SH-SY5Y (cell line): Measurements from ENCODE around the gene PRSS21.

Experiments
- GATA2 ChIP-seq: IDR thresholded peaks from 2 replicates; pipeline ENCODE4 v1.6.1; 2011; ENCODE audit warnings: mild to moderate bottlenecking, low read depth, low read length
- GATA3 ChIP-seq: IDR thresholded peaks from 2 replicates; pipeline ENCODE4 v1.6.1; 2011; ENCODE audit warnings: low read depth, mild to moderate bottlenecking, low read length, moderate library complexity

DNA sequence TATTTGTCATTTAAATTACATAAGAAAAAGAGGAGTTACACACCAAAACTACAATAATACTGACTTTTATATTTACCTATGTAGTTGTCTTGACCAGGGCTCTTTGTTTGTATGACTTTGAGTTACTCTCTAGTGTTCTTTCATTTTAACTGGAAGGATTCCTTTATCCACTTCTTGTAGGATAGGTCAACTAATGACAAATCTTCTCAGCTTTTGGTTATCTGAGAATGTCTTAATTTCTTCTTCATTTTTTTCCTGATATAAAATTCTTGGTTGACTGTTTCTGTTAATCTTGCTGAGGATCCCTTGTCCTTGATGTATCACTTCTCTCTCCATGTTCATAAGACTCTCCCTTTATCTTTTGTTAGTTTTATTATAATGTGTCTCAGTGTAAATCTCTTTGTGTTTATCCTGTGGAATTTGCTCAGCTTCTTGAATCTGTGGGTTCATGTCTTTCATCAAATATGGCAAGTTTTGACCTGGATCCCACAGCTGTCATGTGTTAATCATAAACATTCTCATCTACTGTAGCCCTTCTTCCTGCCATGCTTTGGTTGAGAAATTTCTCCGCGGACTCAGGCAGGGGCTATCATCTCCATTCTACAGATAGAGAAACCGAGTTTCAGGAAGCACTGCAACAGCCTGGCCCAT is 13.4 kb upstream of the PRSS21 start:
- TF ChIP-seq GATA2: no peak
- TF ChIP-seq GATA3: no peak
